GM12878 (cell line): ENCODE results near the gene GASK1B. TPM values are rescaled to one million over a fixed set of nuclear protein-coding genes. Genes with fewer than 3 reads are reported as not detected.
A peak's percentile ranks its signal among the peaks of the same experiment; 100 is the strongest.

ENCODE experiments used
- ATAC-seq: fragments of 200-7000 bp; cut with Tn5 transposase; 3 replicates; pipeline ENCODE4 v1.9.1; 2020; ENCODE audit warnings: mild to moderate bottlenecking, moderate library complexity
- BruUV-seq: library from RNA; stranded (reverse); fragments of 400-500 nt; replicated peaks from 2 replicates; lab custom pipeline; 2021; lab: Mats Ljungman, UMichigan
- CTCF ChIA-PET: fragments of 300-600 bp; sonication (Branson Sonifier 250); formaldehyde crosslinking; extraction: SDS; loops from one replicate; lab custom pipeline; 2021; ENCODE audit warnings: inconsistent platforms; lab: Yijun Ruan, JAX
- POLR2A ChIA-PET: fragments of 350-600 bp; formaldehyde crosslinking; extraction: SDS; loops from one replicate; lab custom pipeline; 2021; ENCODE audit warnings: inconsistent platforms; lab: Charles Lee
- RAD21 ChIA-PET: fragments of 300-600 bp; sonication (Branson Sonifier 250); formaldehyde crosslinking; loops from one replicate; lab custom pipeline; 2023; ENCODE audit warnings: antibody characterized with exemption; ENCODE audit not compliant: unreplicated experiment; lab: Charles Lee
- SMC1A ChIA-PET: fragments of 300-600 bp; sonication (Branson Sonifier 250); formaldehyde crosslinking; loops from one replicate; lab custom pipeline; 2023; ENCODE audit not compliant: unreplicated experiment, uncharacterized antibody; lab: Charles Lee
- DNase-seq: peaks from one replicate; pipeline ENCODE4 v3.0.0-alpha.2; 2011; ENCODE audit warnings: low read depth, low spot score
- FAIRE-seq: peaks from 3 replicates; lab custom pipeline; 2011; peaks lifted over from hg19 to GRCh38; lab: Jason Lieb, UNC
- H2AFZ ChIP-seq: 2 replicates; pipeline ENCODE4 v1.6.0; 2011; ENCODE audit warnings: low read depth, low read length, control low read depth; ENCODE audit not compliant: control insufficient read depth
- H3K27ac ChIP-seq: 2 replicates; pipeline ENCODE4 v1.5.1; 2011; ENCODE audit warnings: control low read depth; ENCODE audit not compliant: control insufficient read depth, insufficient read depth
- H3K27me3 ChIP-seq, 2 experiments: replicated peaks in 1 of 2; 2 replicates each; pipeline versions ENCODE4 v1.6.0 to v1.6.1; 2011; ENCODE audit warnings: low read length in 1 of 2; ENCODE audit not compliant: control insufficient read depth in 2 of 2, insufficient read depth in 2 of 2
- H3K36me3 ChIP-seq, 2 experiments: 2 replicates each; pipeline ENCODE4 v1.5.1; 2011; ENCODE audit warnings: low read length in 1 of 2; ENCODE audit not compliant: control insufficient read depth in 2 of 2, insufficient read depth in 2 of 2
- H3K4me1 ChIP-seq: 2 replicates; pipeline ENCODE4 v1.6.1; 2011; ENCODE audit warnings: mild to moderate bottlenecking, low read length, moderate library complexity, mixed read lengths; ENCODE audit not compliant: control insufficient read depth, insufficient read depth
- H3K4me2 ChIP-seq: 2 replicates; pipeline ENCODE4 v1.6.0; 2011; ENCODE audit warnings: control low read depth; ENCODE audit not compliant: control insufficient read depth, insufficient read depth
- H3K4me3 ChIP-seq: fragments of 200-600 bp; sonication (generic); 2 replicates; pipeline ENCODE4 v1.5.1; 2016
- H3K79me2 ChIP-seq: 2 replicates; pipeline ENCODE4 v1.6.0; 2011; ENCODE audit warnings: low read length; ENCODE audit not compliant: control insufficient read depth, insufficient read depth
- H3K9ac ChIP-seq: 2 replicates; pipeline ENCODE4 v1.8.0; 2011; ENCODE audit warnings: low read length, control low read depth, mixed read lengths; ENCODE audit not compliant: control insufficient read depth, insufficient read depth
- H3K9me3 ChIP-seq: replicated peaks from 3 replicates; pipeline ENCODE4 v1.5.1; 2011; ENCODE audit warnings: mild to moderate bottlenecking, low read length; ENCODE audit not compliant: control insufficient read depth, insufficient read depth
- H4K20me1 ChIP-seq: 2 replicates; pipeline ENCODE4 v1.6.0; 2011; ENCODE audit not compliant: control insufficient read depth, insufficient read depth
- ASH2L ChIP-seq: fragments of 300-600, 200-600 bp; sonication (generic); IDR thresholded peaks from 2 replicates; pipeline ENCODE4 v1.6.1; 2017; ENCODE audit warnings: low read depth, mild to moderate bottlenecking, borderline replicate concordance
- BMI1 ChIP-seq: fragments of 450-650 bp; IDR thresholded peaks from 2 replicates; pipeline ENCODE4 v1.6.1; 2016; ENCODE audit warnings: mild to moderate bottlenecking, moderate library complexity, borderline replicate concordance
- EED ChIP-seq: sonication (generic); IDR thresholded peaks from 2 replicates; pipeline ENCODE4 v1.6.1; 2016; ENCODE audit warnings: antibody characterized with exemption, low read depth
- GABPA ChIP-seq: IDR thresholded peaks from 2 replicates; pipeline ENCODE4 v1.6.1; 2014; ENCODE audit warnings: antibody characterized with exemption, low read depth, mild to moderate bottlenecking, inconsistent platforms
- HDGF ChIP-seq: fragments of 450-650 bp; IDR thresholded peaks from 2 replicates; pipeline ENCODE4 v1.6.1; 2016; ENCODE audit warnings: antibody characterized with exemption
- NFYB ChIP-seq: IDR thresholded peaks from 2 replicates; pipeline ENCODE4 v1.6.1; 2011; ENCODE audit warnings: low read depth, mild to moderate bottlenecking, low read length, improper control_type of control experiment, moderate library complexity; ENCODE audit not compliant: insufficient read depth
- NR2F1 ChIP-seq: fragments of 450-650 bp; conservative IDR thresholded peaks from 2 replicates; pipeline ENCODE4 v1.6.1; 2017; ENCODE audit warnings: mild to moderate bottlenecking
- PAX5 ChIP-seq: IDR thresholded peaks from 2 replicates; pipeline ENCODE4 v1.6.1; 2011; ENCODE audit warnings: low read depth, low read length, borderline replicate concordance
- RUNX3 ChIP-seq: IDR thresholded peaks from 2 replicates; pipeline ENCODE4 v1.6.1; 2012; ENCODE audit warnings: low read length, inconsistent platforms
- SIN3A ChIP-seq: IDR thresholded peaks from 2 replicates; pipeline ENCODE4 v1.6.1; 2012; ENCODE audit warnings: low read depth, low read length, improper control_type of control experiment
- SRF ChIP-seq, 2 experiments: IDR thresholded peaks; 2 replicates each; pipeline ENCODE4 v1.6.1; 2011; ENCODE audit warnings: low read depth in 2 of 2, low read length in 2 of 2, mild to moderate bottlenecking in 1 of 2, moderate library complexity in 1 of 2
- SUPT20H ChIP-seq: IDR thresholded peaks from 2 replicates; pipeline ENCODE4 v1.6.1; 2011; ENCODE audit warnings: low read depth, mild to moderate bottlenecking, low read length, moderate library complexity, borderline replicate concordance; ENCODE audit not compliant: control insufficient read depth
- YBX1 ChIP-seq: fragments of 450-650 bp; IDR thresholded peaks from 2 replicates; pipeline ENCODE4 v1.6.1; 2016; ENCODE audit warnings: antibody characterized with exemption
- ZNF24 ChIP-seq: fragments of 450-650 bp; IDR thresholded peaks from 2 replicates; pipeline ENCODE4 v1.6.1; 2017; ENCODE audit warnings: antibody characterized with exemption, mild to moderate bottlenecking
- WGBS: methylation state at CpG from one replicate; pipeline ENCODE4 v1.1.6; 2016; ENCODE audit warnings: low lambda C conversion rate; ENCODE audit not compliant: insufficient replicate concordance, insufficient coverage; ENCODE audit errors: missing lambda C conversion rate; 5-methylcytosine and 5-hydroxymethylcytosine counted together
- in situ Hi-C: fragments of 300-500 bp; cut with MboI; formaldehyde crosslinking; loops from 9 replicates; pipeline ENCODE4 v1.14.3; 2018; ENCODE audit warnings: mixed read lengths
- intact Hi-C: fragments of 100-400 bp; cut with micrococcal nuclease; formaldehyde crosslinking; loops from one replicate; pipeline ENCODE4 v1.14.2; 2022; ENCODE audit not compliant: unreplicated experiment
- polyA plus RNA-seq, 11 experiments: library from polyadenylated mRNA; depleted of rRNA in 4 of 11; unstranded in 6 of 11; stranded (reverse) in 5 of 11; fragments of >200 nt; fragmentation: Nextera tagmentation in 4 of 11; fragmentation: Illumina TruSeq in 1 of 11; extraction: Ambion mirVana in 4 of 11; extraction: Trizol in 1 of 11; gene quantifications; 1 replicate in 1 of 11; 2 replicates in 10 of 11; pipeline versions ENCODE4 v1.2.1 to v1.2.3, GENCODE V29; 2011 to 2016; ENCODE audit warnings: inconsistent platforms in 2 of 11, missing spikeins in 2 of 11, low read depth in 1 of 11
- total RNA-seq, 4 experiments: library from RNA; depleted of rRNA in 3 of 4; stranded (reverse); fragments of >200 nt in 3 of 4; fragmentation: Illumina TruSeq in 1 of 4; extraction: Trizol in 1 of 4; gene quantifications; 2 replicates each; pipeline versions ENCODE4 v1.2.1 to v1.2.3, GENCODE V29; 2013 to 2021
- TF ChIP-seq, protein P1 (sequence below): fragments of 450-650 bp; IDR thresholded peaks from 2 replicates; pipeline ENCODE4 v1.6.1; 2017; ENCODE audit warnings: mild to moderate bottlenecking
- TF ChIP-seq, protein P2 (sequence below): IDR thresholded peaks from 2 replicates; pipeline ENCODE4 v1.6.1; 2011; ENCODE audit warnings: low read depth, mild to moderate bottlenecking, low read length, moderate library complexity, borderline replicate concordance; ENCODE audit errors: extremely low read depth
- TF ChIP-seq, protein P3 (sequence below): IDR thresholded peaks from 2 replicates; pipeline ENCODE4 v1.6.1; 2012; ENCODE audit warnings: low read depth, low read length, improper control_type of control experiment

GASK1B gene
- total and polyA plus RNA-seq, 10 of the 15 experiments (the other 5 are each of a cell fraction or from before 2014, with no cell fraction given) = under 0.01 to 0.21 (median 0.07) TPM; not detected in 1

DNA sequence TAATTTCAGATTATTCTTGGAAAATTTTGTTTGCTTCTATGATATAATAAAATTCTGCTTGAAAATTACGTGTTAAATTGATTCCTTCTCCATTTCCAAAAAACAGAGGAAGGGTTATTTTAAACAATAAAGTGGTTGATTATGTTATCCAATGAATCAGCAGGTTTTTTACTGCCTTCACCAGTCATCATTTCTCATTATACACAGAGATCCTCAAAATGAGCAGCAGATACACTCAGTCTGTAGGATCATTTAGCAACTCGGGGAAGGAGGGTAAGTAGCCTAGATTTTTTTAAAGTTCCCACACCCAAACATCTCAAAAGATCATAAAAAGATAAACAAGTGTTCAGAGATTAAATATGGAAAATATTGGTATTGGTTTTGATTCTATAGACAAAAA lies 30.6 kb upstream of the GASK1B start:
- Histone ChIP-seq H3K9me3 (no peaks in the 10 kb centered on the region), H3K9ac (no peak overlapping the region), H3K27me3 (no peaks in the 10 kb centered on the region), H3K27ac (no peak overlapping the region), H3K4me1 (no peaks in the 10 kb centered on the region), H3K4me3 (no peak overlapping the region), H3K79me2 (no peaks in the 10 kb centered on the region), H3K36me3 (no peaks in the 10 kb centered on the region), H3K4me2 (no peak overlapping the region), H4K20me1 (no peaks in the 10 kb centered on the region), H2AFZ (no peak overlapping the region)
- no peak for TF ChIP-seq SRF (IDR thresholded peaks at IDR 0.05; ENCODE audit: low read depth in 2 of 2, low read length in 2 of 2)
- 3% methylated on average over 2 of the region's 2 CpGs for WGBS
- ChIA-PET POLR2A (no interaction called here), RAD21 (no interaction called here), SMC1A (no interaction called here), CTCF (no interaction called here)
- no peak for ATAC-seq
- FAIRE-seq = no peak
- intact Hi-C loops = no loop called here
- no TSS peak for BruUV-seq
- DNase-seq = no peak
- in situ Hi-C loops = no loop called here

DNA sequence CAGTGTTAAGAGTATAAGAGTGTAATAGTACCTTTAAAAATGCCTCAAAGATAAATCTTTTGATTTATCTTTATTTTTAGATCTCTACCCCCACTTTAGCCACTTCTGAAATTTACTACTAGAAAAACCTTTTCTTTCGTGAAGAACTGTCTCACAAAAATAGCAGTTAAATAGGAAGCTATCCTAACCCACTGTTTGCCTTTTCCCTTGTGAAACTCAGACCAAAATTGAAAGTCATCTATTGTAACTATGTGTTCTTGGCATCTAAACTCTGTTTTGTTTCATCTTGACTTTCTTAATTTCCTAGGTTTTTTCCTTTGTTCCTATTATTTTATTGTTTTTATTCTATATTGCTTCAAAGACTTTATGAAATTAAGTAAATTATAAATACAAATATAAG lies 29.7 kb upstream of the GASK1B start:
- Histone ChIP-seq H3K79me2 (no peaks in the 10 kb centered on the region), H3K4me3 (no peak overlapping the region), H3K4me2 (no peak overlapping the region), H3K4me1 (no peaks in the 10 kb centered on the region), H2AFZ (no peak overlapping the region), H4K20me1 (no peaks in the 10 kb centered on the region), H3K9ac (no peak overlapping the region), H3K27ac (no peak overlapping the region), H3K27me3 (no peaks in the 10 kb centered on the region), H3K9me3 (no peaks in the 10 kb centered on the region), H3K36me3 (no peaks in the 10 kb centered on the region)
- no TSS peak for BruUV-seq
- ATAC-seq (no peak), FAIRE-seq (peak; percentile 49), DNase-seq (no peak)
- ChIA-PET POLR2A (no interaction called here), CTCF (no interaction called here), RAD21 (no interaction called here), SMC1A (no interaction called here)
- WGBS = 0% methylated on average over 1 of the region's 1 CpG
- in situ Hi-C loops (no loop called here), intact Hi-C loops (no loop called here)
- TF ChIP-seq, protein P1, sequence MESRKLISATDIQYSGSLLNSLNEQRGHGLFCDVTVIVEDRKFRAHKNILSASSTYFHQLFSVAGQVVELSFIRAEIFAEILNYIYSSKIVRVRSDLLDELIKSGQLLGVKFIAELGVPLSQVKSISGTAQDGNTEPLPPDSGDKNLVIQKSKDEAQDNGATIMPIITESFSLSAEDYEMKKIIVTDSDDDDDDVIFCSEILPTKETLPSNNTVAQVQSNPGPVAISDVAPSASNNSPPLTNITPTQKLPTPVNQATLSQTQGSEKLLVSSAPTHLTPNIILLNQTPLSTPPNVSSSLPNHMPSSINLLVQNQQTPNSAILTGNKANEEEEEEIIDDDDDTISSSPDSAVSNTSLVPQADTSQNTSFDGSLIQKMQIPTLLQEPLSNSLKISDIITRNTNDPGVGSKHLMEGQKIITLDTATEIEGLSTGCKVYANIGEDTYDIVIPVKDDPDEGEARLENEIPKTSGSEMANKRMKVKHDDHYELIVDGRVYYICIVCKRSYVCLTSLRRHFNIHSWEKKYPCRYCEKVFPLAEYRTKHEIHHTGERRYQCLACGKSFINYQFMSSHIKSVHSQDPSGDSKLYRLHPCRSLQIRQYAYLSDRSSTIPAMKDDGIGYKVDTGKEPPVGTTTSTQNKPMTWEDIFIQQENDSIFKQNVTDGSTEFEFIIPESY = no peak
- TF ChIP-seq EED (no peak), ZNF24 (no peak), HDGF (no peak), NFYB (no peak), GABPA (no peak), PAX5 (no peak), SUPT20H (no peak), SIN3A (no peak), YBX1 (no peak), BMI1 (no peak), RUNX3 (no peak), NR2F1 (no peak), ASH2L (no peak)
- TF ChIP-seq, protein P2, sequence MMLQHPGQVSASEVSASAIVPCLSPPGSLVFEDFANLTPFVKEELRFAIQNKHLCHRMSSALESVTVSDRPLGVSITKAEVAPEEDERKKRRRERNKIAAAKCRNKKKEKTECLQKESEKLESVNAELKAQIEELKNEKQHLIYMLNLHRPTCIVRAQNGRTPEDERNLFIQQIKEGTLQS = no peak
- TF ChIP-seq, protein P3, sequence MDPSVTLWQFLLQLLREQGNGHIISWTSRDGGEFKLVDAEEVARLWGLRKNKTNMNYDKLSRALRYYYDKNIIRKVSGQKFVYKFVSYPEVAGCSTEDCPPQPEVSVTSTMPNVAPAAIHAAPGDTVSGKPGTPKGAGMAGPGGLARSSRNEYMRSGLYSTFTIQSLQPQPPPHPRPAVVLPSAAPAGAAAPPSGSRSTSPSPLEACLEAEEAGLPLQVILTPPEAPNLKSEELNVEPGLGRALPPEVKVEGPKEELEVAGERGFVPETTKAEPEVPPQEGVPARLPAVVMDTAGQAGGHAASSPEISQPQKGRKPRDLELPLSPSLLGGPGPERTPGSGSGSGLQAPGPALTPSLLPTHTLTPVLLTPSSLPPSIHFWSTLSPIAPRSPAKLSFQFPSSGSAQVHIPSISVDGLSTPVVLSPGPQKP = no peak
